Mononuclear cell (primary cell): ENCODE data around the gene TCF20. TPM values are rescaled to one million over a fixed set of nuclear protein-coding genes. Genes with fewer than 3 reads are reported as not detected.

Source experiments
- H3K27me3 ChIP-seq: 2 replicates; pipeline ENCODE4 v1.6.0; 2011; ENCODE audit warnings: low read length, control low read depth; ENCODE audit not compliant: insufficient read depth
- H3K4me1 ChIP-seq: 2 replicates; pipeline ENCODE4 v1.5.1; 2011; ENCODE audit warnings: mild to moderate bottlenecking, low read length, control low read depth; ENCODE audit not compliant: insufficient read depth
- H3K4me3 ChIP-seq: 2 replicates; pipeline ENCODE4 v1.5.1; 2011; ENCODE audit warnings: mild to moderate bottlenecking, low read length, moderate library complexity
- H3K9me3 ChIP-seq: 2 replicates; pipeline ENCODE4 v1.5.1; 2011; ENCODE audit warnings: low read depth, mild to moderate bottlenecking, control low read depth, low read length
- total RNA-seq: library from RNA; depleted of rRNA; stranded (reverse); fragments of >200 nt; gene quantifications from one replicate; pipeline ENCODE4 v1.2.3, GENCODE V29; 2012

The TCF20 gene
- 53.8 TPM for total RNA-seq

DNA sequence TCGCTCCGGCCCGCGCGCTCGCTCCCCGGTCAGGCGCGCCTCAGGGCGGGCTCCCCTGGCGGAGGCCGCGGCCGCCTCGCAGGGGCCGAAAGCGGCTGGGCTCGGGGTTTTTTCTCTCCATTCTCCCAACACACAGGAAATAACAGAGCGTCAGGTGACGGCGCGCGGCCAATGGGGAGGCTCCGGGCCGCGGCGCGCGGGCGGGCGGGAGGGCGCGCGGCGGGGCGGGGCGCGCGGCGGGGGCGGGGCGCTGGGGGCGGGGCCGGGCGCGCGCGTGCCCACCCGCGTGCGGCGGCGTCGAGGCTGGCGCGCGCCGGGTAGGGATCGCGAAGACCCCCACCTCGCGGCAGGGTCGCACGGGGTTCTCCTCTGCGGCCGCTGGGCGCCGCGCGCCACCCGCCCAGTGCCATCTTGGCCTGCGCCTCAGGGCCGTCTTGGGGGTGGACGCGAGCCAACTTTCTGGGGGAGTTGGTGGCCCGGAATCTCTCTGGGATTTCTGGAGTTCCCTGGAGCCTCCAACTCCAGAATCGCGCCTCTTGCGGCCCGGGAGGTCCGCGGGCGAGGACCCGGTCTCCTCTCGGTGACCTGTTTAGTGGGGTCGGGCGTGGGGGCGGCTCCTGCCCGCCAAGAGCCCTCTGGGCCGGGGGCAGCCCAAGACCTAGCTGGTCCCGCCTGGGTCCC lies at the start of gene TCF20:
TCF20 (minus strand) TSS at position 144 of the 681 bp plus-strand sequence. CDS start 55,348 bp downstream, outside the sequence.
- Histone ChIP-seq H3K27me3 (no peaks in the 10 kb centered on the region), H3K4me3 (peak within 1 kb of the TSS; percentile 75), H3K4me1 (peaks cover 31% of the 10 kb centered on the region), H3K9me3 (no peaks in the 10 kb centered on the region)

- H3K27me3 ChIP-seq = no peaks in the 10 kb centered on the region
- H3K4me3 ChIP-seq = no peak overlapping the region
- H3K9me3 ChIP-seq = no peaks in the 10 kb centered on the region
- H3K4me1 ChIP-seq = peaks cover 10% of the 10 kb centered on the region
Observed at GRCh38 chr22:42319386-42319785, 48.9 kb upstream of the TCF20 start.

DNA sequence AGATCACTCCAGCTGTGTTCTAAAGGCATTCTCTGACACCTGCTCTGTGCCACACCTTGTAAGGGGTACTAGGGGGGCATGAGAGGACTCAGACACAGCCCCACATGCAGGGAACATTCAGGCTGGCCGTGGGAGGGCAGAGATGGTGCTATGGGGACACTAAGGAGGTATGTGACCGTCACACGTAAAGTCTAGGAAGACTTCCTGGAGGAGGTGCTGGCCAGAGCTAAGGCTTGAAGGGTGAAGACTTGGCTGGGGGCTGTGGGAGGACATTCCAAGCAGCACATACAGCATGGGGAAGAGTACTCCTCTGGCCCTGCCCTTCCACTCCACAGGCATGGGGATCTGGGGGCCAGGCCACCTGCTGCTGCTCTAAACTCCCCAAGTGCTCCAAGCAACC lies 48.5 kb upstream of the TCF20 start:
- Histone ChIP-seq H3K9me3 (no peaks in the 10 kb centered on the region), H3K4me3 (no peak overlapping the region), H3K4me1 (peaks cover 14% of the 10 kb centered on the region), H3K27me3 (no peaks in the 10 kb centered on the region)

DNA sequence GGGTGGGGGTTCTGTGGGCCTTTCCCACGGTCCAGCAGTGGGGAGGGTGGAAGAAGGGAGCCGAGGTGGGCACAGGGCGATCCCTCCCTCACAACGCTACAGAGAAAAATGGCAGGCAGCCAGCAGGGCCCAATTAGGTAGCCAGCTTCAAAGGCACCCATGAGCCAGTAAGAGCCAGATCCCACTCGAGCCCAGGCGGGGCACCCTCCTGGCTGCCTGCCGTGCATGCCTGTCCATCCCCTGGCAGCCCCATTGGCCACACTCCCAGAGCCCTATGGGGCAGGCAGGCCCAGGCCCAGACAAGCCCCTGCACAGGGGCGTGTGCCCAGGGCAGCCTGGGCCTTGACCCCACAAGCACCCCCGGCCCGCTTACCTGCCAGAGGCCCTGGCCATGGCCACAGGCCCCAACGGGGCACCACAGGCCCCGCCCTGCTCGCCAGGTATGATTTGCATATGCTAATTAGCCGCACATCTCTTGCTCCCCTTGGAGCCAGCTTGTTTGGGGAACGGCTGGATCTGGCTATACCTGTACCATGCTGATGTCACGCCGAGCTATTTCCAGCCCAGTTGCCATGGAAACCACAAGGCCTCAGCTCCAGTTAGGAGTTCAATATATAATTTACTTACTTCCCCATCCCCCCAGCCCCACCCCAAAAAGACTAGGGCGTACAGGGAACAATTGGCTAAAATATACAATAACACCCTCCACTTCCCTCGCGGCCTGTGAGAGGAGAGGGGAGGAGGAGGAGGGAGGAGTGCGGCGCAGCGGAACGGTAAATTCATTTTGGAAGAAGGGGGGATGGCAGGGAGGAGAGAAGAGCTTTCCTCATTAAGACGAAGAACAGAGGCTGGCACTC lies 47.5 kb upstream of the TCF20 start:
- no peaks in the 10 kb centered on the region for H3K9me3 ChIP-seq
- no peak overlapping the region for H3K4me3 ChIP-seq
- H3K4me1 ChIP-seq = peaks cover 20% of the 10 kb centered on the region
- H3K27me3 ChIP-seq = no peaks in the 10 kb centered on the region

GRCh38 chr22:42317008-42317407 lies 46.6 kb upstream of the TCF20 start:
- peaks cover 20% of the 10 kb centered on the region for H3K4me1 ChIP-seq
- H3K27me3 ChIP-seq = no peaks in the 10 kb centered on the region
- no peaks in the 10 kb centered on the region for H3K9me3 ChIP-seq
- H3K4me3 ChIP-seq = no peak overlapping the region

DNA sequence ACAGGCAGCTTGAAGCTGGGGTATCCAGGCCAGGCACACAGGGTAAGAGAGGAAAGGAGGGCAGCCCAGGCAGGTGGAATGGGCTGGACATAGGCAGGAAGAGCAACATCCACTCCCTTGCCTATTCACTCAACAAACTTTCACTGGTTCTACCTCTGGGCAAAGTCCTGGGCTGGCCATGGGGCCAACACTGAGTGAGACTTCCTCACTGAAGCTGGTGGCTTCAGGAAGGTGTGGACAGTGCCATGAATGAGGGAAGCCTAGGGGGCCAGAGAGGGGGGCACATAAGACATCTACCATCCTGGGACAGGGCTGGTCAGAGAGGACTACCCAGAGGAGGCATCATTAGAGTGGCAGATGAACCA lies 44.9 kb upstream of the TCF20 start:
- H3K4me3 ChIP-seq = no peak overlapping the region
- H3K9me3 ChIP-seq = no peaks in the 10 kb centered on the region
- peaks cover 20% of the 10 kb centered on the region for H3K4me1 ChIP-seq
- no peaks in the 10 kb centered on the region for H3K27me3 ChIP-seq

DNA sequence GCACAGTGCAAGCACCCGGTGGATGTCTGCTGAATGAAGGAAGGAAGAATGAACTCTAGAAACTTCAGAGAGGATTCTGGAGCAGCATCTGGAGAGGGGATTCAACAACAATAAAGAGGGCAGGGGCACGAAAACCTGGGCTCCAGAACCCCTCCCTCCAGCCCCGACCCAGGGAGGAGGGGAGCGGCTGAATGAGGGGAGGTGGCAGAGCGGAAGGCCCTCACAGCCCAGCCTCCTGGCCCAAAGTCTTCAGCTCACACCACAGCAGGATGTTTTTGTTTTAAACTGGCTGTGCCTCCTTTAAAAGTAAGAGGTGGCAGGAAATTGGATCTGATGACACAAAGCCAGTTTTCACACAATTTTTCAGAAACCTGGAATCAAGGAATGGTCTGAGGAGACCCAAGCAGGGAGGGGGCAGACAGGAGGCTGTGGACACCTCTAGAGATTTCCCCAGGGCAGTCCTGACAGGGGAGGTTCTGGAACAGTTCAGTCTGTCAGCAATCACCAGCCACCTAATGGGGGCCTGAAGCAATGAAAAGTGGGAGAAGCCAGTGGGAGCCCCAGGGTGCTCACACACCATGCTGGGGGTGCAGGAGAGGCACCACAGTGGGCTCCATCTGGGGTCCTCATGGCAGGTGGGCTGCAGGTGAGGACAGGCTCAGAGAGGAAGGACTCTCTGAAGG lies 44.4 kb upstream of the TCF20 start:
- Histone ChIP-seq H3K9me3 (no peaks in the 10 kb centered on the region), H3K4me1 (peaks cover 20% of the 10 kb centered on the region), H3K4me3 (no peak overlapping the region), H3K27me3 (no peaks in the 10 kb centered on the region)

DNA sequence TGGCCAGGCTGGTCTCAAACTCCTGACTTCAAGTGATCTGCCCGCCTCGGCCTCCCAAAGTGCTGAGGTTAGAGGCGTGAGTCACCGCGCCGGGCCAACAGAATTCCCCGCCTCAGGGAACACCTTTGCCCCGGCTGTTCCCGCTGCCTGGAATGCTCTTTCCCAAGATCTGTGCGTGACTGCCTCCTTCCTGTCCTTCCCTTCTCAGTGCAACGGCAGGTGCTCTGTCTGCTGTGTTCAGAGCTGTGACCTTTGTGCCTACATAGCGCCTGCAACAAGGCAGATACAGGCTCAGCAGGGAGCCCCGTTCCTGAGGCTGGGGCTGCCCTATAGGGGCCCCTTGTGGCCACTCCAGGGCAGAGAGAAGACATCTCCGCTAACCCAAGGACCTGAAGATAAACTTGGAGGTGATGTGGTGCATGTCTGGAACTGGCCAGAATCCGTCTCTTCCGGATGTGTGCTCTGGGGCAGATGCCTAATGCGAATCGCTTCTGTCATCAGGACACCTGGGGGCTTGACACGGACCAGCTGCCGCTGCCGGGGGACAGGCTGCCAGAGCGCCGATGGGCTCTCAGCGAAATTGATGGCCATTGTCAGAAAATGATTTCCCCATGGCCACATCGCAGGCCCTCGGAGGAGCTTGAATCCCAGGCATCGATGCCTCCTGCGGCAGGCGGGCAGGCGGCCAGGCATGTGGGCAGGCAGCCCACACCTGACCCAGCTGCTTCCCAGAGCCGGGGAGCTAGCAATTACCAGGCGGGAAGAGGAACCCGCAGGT lies 43.5 kb upstream of the TCF20 start:
- no peak overlapping the region for H3K4me3 ChIP-seq
- H3K4me1 ChIP-seq = peaks cover 20% of the 10 kb centered on the region
- no peaks in the 10 kb centered on the region for H3K9me3 ChIP-seq
- H3K27me3 ChIP-seq = no peaks in the 10 kb centered on the region

- H3K27me3 ChIP-seq = no peaks in the 10 kb centered on the region
- H3K9me3 ChIP-seq = no peaks in the 10 kb centered on the region
- peaks cover 20% of the 10 kb centered on the region for H3K4me1 ChIP-seq
- H3K4me3 ChIP-seq = no peak overlapping the region
Observed at GRCh38 chr22:42313204-42313603, 42.8 kb upstream of the TCF20 start.

- Histone ChIP-seq H3K4me1 (peaks cover 18% of the 10 kb centered on the region), H3K9me3 (no peaks in the 10 kb centered on the region), H3K4me3 (no peak overlapping the region), H3K27me3 (no peaks in the 10 kb centered on the region)
Observed at GRCh38 chr22:42310291-42311015, 40.0 kb upstream of the TCF20 start.

DNA sequence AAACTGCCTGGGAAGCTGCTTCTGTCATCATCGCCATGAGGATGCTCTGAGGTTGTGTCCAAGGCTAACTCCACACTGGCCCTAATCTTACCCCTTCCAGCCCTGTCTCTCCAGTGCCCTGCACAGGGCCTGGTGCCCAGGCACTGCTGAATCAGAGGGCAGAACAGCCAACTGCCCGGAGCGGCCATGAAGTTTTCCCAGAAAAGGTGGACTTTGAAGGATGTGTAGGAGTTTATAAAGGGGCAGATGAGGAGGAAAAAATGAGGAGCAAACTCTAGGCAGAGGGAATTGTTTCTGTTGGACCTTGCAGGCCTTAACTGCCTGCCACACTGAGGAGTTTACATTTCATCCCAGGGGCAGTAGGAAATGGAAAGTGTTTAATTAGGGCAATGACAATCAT lies 39.4 kb upstream of the TCF20 start:
- peaks cover 13% of the 10 kb centered on the region for H3K4me1 ChIP-seq
- H3K4me3 ChIP-seq = no peak overlapping the region
- no peaks in the 10 kb centered on the region for H3K27me3 ChIP-seq
- no peaks in the 10 kb centered on the region for H3K9me3 ChIP-seq

GRCh38 chr22:42308892-42309468 lies 38.5 kb upstream of the TCF20 start:
- H3K4me1 ChIP-seq = peaks cover 6% of the 10 kb centered on the region
- no peaks in the 10 kb centered on the region for H3K9me3 ChIP-seq
- H3K27me3 ChIP-seq = no peaks in the 10 kb centered on the region
- no peak overlapping the region for H3K4me3 ChIP-seq

DNA sequence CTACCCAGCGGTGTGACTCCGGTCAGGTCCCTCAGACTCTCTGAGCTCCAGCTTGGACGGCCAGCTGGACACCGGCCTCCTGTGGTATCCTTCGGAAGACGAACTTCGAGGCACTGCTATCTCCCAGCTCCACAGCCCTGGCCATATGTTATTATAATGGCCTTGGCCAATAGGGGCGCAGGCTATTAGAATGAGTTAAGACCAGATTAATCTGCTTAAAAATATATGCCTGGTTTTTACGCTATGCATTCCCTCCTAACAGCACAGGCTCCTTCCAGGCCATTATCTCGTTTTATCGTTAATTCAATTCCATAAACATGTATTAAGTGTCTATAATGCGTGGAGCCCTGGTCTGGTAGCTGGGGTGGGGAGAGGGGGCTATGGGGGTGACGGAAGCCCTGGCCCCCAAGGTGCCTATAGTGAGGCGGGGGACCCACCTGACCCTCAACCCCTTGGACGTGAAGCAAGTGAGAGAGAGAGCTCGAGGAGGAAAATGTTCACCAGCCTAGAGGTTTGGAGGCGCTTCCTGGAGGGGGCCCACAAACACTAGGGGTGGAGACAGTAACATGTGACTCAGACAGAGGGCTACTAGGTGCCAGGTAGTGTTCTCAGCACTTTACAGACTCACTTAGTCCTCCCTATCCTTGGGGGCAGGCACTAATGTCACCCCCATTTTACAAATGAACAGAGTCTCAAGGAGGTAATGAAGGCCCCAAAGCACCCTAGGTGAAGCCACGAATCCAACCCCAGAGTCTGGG lies 37.5 kb upstream of the TCF20 start:
- Histone ChIP-seq H3K27me3 (no peaks in the 10 kb centered on the region), H3K4me3 (no peak overlapping the region), H3K9me3 (no peaks in the 10 kb centered on the region), H3K4me1 (no peaks in the 10 kb centered on the region)
